Activated naive CD8-positive, alpha-beta T cell treated with anti-CD3 and anti-CD28 coated beads, Interleukin-2, amount 50 U/mL, for 24 hours (primary cell): Measurements from ENCODE around the gene STARD7.

Experiments
- ATAC-seq: fragments of 150-1000 bp; cut with Tn5 transposase; one replicate; pipeline ENCODE4 v1.10.0; 2021
- DNase-seq: peaks from one replicate; pipeline ENCODE4 v3.0.0; 2021
- H3K27ac Mint-ChIP-seq: one replicate; pipeline ENCODE4 v1.8.0; 2021; ENCODE audit warnings: mild to moderate bottlenecking, mixed read lengths
- H3K27me3 Mint-ChIP-seq: one replicate; pipeline ENCODE4 v1.8.0; 2021; ENCODE audit warnings: mixed read lengths
- H3K36me3 Mint-ChIP-seq: one replicate; pipeline ENCODE4 v1.8.0; 2021; ENCODE audit warnings: low read depth, mixed read lengths
- H3K4me1 Mint-ChIP-seq: one replicate; pipeline ENCODE4 v1.8.0; 2021; ENCODE audit warnings: mixed read lengths
- H3K4me3 Mint-ChIP-seq: one replicate; pipeline ENCODE4 v1.8.0; 2021; ENCODE audit warnings: mild to moderate bottlenecking, moderate library complexity, mixed read lengths
- H3K9me3 Mint-ChIP-seq: one replicate; pipeline ENCODE4 v1.8.0; 2021; ENCODE audit warnings: mixed read lengths

Gene STARD7

GRCh38 chr2:96137321-96138178, 71.1 kb downstream of the STARD7 start:
- ATAC-seq (no peak), DNase-seq (no peak)
- Mint-ChIP-seq H3K4me1 (peaks cover 29% of the 10 kb centered on the region), H3K27me3 (no peaks in the 10 kb centered on the region), H3K36me3 (peaks cover 11% of the 10 kb centered on the region), H3K4me3 (no peak overlapping the region), H3K9me3 (no peaks in the 10 kb centered on the region), H3K27ac (no peak overlapping the region)

GRCh38 chr2:96136129-96136720, 72.4 kb downstream of the STARD7 start:
- ATAC-seq (no peak), DNase-seq (no peak)
- H3K36me3 Mint-ChIP-seq, result peaks cover 1% of the 10 kb centered on the region
- H3K27ac Mint-ChIP-seq, result no peak overlapping the region
- H3K4me3 Mint-ChIP-seq, result no peak overlapping the region
- peaks cover 30% of the 10 kb centered on the region for H3K4me1 Mint-ChIP-seq
- H3K27me3 Mint-ChIP-seq, result no peaks in the 10 kb centered on the region
- H3K9me3 Mint-ChIP-seq, result no peaks in the 10 kb centered on the region

- H3K4me1 Mint-ChIP-seq, result peaks cover 28% of the 10 kb centered on the region
- no peaks in the 10 kb centered on the region for H3K27me3 Mint-ChIP-seq
- peaks cover 1% of the 10 kb centered on the region for H3K36me3 Mint-ChIP-seq
- no peaks in the 10 kb centered on the region for H3K9me3 Mint-ChIP-seq
- DNase-seq (no peak), ATAC-seq (no peak)
- no peak overlapping the region for H3K4me3 Mint-ChIP-seq
- H3K27ac Mint-ChIP-seq, result no peak overlapping the region
These were observed 73.0 kb downstream of the STARD7 start for GRCh38 chr2:96135621-96136020.

- no peak for ATAC-seq
- Mint-ChIP-seq H3K4me1 (peaks cover 28% of the 10 kb centered on the region), H3K4me3 (no peak overlapping the region), H3K9me3 (no peaks in the 10 kb centered on the region), H3K27ac (no peak overlapping the region), H3K36me3 (no peaks in the 10 kb centered on the region), H3K27me3 (no peaks in the 10 kb centered on the region)
- DNase-seq, result no peak
These were observed 73.5 kb downstream of the STARD7 start for GRCh38 chr2:96135171-96135570.
